ENCODE data around the gene EXT2. TPM values are rescaled to one million over a fixed set of nuclear protein-coding genes. Genes with fewer than 3 reads are reported as not detected.

EXT2 gene
- total and polyA plus RNA-seq, 2 experiments from 2014 or later: 15.9 to 48.6 TPM

DNA sequence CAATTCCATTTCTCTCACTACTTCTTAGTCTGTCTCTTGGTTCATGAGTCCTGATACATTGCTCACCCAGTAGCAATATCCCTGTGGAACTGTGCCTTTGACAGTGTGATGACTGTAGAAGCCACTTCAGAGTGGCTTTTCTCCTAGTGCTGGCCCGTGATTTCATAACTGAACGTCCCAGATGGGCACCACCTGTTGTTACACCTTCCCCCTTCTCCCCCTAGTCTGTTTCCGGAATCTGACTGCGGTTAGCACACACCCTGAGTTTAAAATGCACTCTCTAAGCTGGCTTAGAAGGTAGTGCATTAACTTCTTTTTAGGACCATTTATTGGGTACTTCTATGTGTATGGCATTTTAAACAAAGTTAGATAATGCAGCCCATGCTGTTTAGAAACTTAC, 131.5 kb downstream of the EXT2 start:
- H3K4me1 ChIP-seq (ENCODE audit: insufficient read depth): no peaks in the 10 kb centered on the region
- H3K4me3 ChIP-seq: no peak overlapping the region
- no peak overlapping the region for H3K27ac ChIP-seq (ENCODE audit: low read depth)
- no peaks in the 10 kb centered on the region for H3K36me3 ChIP-seq (ENCODE audit: insufficient read depth)
- H2AFZ ChIP-seq: no peak overlapping the region
- H3K36me3 Mint-ChIP-seq (ENCODE audit: low read depth): no peaks in the 10 kb centered on the region
- no peak overlapping the region for H3K27ac Mint-ChIP-seq
- no peaks in the 10 kb centered on the region for H4K20me1 ChIP-seq (replicated peaks; ENCODE audit: insufficient read depth)
- H3K4me1 Mint-ChIP-seq: no peaks in the 10 kb centered on the region
- H3K9me3 Mint-ChIP-seq: no peaks in the 10 kb centered on the region
- H3K27me3 Mint-ChIP-seq (ENCODE audit: insufficient read depth, low read depth, poor library complexity): no peaks in the 10 kb centered on the region
- H3F3A ChIP-seq (replicated peaks; ENCODE audit: low read depth): no peaks in the 10 kb centered on the region
- H3K4me3 Mint-ChIP-seq: no peak overlapping the region
- no peaks in the 10 kb centered on the region for H3K27me3 ChIP-seq (ENCODE audit: insufficient read depth)
- ATAC-seq (no peak), DNase-seq (ENCODE audit: low spot score) (no peak)
- TF ChIP-seq ZNF331 (CRISPR knock-in tag; IDR thresholded peaks at IDR 0.05; ENCODE audit: low read depth) (no peak), CREB1 (CRISPR knock-in tag; IDR thresholded peaks at IDR 0.05; ENCODE audit: low read depth) (no peak), EZH2phosphoT487 (IDR thresholded peaks at IDR 0.05; ENCODE audit: unreplicated experiment) (no peak), STAT1 (IDR thresholded peaks at IDR 0.05; ENCODE audit: unreplicated experiment) (no peak), NANOG (IDR thresholded peaks at IDR 0.05; ENCODE audit: borderline replicate concordance) (no peak), EZH2 (IDR thresholded peaks at IDR 0.05; ENCODE audit: low read depth, unreplicated experiment) (no peak), POLR2AphosphoS5 (IDR thresholded peaks at IDR 0.05; ENCODE audit: low read depth) (no peak), JUNB (IDR thresholded peaks at IDR 0.05; ENCODE audit: unreplicated experiment) (no peak), ZNF114 (CRISPR knock-in tag; IDR thresholded peaks at IDR 0.05) (no peak)
- TF ChIP-seq, protein P1, sequence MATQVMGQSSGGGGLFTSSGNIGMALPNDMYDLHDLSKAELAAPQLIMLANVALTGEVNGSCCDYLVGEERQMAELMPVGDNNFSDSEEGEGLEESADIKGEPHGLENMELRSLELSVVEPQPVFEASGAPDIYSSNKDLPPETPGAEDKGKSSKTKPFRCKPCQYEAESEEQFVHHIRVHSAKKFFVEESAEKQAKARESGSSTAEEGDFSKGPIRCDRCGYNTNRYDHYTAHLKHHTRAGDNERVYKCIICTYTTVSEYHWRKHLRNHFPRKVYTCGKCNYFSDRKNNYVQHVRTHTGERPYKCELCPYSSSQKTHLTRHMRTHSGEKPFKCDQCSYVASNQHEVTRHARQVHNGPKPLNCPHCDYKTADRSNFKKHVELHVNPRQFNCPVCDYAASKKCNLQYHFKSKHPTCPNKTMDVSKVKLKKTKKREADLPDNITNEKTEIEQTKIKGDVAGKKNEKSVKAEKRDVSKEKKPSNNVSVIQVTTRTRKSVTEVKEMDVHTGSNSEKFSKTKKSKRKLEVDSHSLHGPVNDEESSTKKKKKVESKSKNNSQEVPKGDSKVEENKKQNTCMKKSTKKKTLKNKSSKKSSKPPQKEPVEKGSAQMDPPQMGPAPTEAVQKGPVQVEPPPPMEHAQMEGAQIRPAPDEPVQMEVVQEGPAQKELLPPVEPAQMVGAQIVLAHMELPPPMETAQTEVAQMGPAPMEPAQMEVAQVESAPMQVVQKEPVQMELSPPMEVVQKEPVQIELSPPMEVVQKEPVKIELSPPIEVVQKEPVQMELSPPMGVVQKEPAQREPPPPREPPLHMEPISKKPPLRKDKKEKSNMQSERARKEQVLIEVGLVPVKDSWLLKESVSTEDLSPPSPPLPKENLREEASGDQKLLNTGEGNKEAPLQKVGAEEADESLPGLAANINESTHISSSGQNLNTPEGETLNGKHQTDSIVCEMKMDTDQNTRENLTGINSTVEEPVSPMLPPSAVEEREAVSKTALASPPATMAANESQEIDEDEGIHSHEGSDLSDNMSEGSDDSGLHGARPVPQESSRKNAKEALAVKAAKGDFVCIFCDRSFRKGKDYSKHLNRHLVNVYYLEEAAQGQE (IDR thresholded peaks at IDR 0.05; ENCODE audit: unreplicated experiment): no peak
- TF ChIP-seq, protein P2, sequence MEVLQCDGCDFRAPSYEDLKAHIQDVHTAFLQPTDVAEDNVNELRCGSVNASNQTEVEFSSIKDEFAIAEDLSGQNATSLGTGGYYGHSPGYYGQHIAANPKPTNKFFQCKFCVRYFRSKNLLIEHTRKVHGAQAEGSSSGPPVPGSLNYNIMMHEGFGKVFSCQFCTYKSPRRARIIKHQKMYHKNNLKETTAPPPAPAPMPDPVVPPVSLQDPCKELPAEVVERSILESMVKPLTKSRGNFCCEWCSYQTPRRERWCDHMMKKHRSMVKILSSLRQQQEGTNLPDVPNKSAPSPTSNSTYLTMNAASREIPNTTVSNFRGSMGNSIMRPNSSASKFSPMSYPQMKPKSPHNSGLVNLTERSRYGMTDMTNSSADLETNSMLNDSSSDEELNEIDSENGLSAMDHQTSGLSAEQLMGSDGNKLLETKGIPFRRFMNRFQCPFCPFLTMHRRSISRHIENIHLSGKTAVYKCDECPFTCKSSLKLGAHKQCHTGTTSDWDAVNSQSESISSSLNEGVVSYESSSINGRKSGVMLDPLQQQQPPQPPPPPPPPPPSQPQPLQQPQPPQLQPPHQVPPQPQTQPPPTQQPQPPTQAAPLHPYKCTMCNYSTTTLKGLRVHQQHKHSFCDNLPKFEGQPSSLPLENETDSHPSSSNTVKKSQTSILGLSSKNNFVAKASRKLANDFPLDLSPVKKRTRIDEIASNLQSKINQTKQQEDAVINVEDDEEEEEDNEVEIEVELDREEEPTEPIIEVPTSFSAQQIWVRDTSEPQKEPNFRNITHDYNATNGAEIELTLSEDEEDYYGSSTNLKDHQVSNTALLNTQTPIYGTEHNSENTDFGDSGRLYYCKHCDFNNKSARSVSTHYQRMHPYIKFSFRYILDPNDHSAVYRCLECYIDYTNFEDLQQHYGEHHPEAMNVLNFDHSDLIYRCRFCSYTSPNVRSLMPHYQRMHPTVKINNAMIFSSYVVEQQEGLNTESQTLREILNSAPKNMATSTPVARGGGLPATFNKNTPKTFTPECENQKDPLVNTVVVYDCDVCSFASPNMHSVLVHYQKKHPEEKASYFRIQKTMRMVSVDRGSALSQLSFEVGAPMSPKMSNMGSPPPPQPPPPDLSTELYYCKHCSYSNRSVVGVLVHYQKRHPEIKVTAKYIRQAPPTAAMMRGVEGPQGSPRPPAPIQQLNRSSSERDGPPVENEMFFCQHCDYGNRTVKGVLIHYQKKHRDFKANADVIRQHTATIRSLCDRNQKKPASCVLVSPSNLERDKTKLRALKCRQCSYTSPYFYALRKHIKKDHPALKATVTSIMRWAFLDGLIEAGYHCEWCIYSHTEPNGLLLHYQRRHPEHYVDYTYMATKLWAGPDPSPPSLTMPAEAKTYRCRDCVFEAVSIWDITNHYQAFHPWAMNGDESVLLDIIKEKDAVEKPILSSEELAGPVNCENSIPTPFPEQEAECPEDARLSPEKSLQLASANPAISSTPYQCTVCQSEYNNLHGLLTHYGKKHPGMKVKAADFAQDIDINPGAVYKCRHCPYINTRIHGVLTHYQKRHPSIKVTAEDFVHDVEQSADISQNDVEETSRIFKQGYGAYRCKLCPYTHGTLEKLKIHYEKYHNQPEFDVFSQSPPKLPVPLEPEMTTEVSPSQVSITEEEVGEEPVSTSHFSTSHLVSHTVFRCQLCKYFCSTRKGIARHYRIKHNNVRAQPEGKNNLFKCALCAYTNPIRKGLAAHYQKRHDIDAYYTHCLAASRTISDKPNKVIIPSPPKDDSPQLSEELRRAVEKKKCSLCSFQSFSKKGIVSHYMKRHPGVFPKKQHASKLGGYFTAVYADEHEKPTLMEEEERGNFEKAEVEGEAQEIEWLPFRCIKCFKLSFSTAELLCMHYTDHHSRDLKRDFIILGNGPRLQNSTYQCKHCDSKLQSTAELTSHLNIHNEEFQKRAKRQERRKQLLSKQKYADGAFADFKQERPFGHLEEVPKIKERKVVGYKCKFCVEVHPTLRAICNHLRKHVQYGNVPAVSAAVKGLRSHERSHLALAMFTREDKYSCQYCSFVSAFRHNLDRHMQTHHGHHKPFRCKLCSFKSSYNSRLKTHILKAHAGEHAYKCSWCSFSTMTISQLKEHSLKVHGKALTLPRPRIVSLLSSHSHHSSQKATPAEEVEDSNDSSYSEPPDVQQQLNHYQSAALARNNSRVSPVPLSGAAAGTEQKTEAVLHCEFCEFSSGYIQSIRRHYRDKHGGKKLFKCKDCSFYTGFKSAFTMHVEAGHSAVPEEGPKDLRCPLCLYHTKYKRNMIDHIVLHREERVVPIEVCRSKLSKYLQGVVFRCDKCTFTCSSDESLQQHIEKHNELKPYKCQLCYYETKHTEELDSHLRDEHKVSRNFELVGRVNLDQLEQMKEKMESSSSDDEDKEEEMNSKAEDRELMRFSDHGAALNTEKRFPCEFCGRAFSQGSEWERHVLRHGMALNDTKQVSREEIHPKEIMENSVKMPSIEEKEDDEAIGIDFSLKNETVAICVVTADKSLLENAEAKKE (CRISPR knock-in tag; IDR thresholded peaks at IDR 0.05): no peak
- TF ChIP-seq, protein P3, sequence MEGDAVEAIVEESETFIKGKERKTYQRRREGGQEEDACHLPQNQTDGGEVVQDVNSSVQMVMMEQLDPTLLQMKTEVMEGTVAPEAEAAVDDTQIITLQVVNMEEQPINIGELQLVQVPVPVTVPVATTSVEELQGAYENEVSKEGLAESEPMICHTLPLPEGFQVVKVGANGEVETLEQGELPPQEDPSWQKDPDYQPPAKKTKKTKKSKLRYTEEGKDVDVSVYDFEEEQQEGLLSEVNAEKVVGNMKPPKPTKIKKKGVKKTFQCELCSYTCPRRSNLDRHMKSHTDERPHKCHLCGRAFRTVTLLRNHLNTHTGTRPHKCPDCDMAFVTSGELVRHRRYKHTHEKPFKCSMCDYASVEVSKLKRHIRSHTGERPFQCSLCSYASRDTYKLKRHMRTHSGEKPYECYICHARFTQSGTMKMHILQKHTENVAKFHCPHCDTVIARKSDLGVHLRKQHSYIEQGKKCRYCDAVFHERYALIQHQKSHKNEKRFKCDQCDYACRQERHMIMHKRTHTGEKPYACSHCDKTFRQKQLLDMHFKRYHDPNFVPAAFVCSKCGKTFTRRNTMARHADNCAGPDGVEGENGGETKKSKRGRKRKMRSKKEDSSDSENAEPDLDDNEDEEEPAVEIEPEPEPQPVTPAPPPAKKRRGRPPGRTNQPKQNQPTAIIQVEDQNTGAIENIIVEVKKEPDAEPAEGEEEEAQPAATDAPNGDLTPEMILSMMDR (conservative IDR thresholded peaks at IDR 0.05; ENCODE audit: low read depth in 2 of 2): no peak
- TF ChIP-seq, protein P4, sequence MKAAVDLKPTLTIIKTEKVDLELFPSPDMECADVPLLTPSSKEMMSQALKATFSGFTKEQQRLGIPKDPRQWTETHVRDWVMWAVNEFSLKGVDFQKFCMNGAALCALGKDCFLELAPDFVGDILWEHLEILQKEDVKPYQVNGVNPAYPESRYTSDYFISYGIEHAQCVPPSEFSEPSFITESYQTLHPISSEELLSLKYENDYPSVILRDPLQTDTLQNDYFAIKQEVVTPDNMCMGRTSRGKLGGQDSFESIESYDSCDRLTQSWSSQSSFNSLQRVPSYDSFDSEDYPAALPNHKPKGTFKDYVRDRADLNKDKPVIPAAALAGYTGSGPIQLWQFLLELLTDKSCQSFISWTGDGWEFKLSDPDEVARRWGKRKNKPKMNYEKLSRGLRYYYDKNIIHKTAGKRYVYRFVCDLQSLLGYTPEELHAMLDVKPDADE (IDR thresholded peaks at IDR 0.05): no peak
- no peaks in the 10 kb centered on the region; the same call in 1 of the 2 replicates for H3K9me2 ChIP-seq (ENCODE audit: insufficient read depth)
- H3K79me2 ChIP-seq (replicated peaks; ENCODE audit: insufficient read depth): no peaks in the 10 kb centered on the region
- H3K4me2 ChIP-seq: no peak overlapping the region
